Activated CD8-positive, alpha-beta memory T cell treated with anti-CD3 and anti-CD28 coated beads, Interleukin-2, amount 50 U/mL, for 24 hours (primary cell): ENCODE results near the gene CIAO3.

Source experiments
- DNase-seq: peaks from one replicate; pipeline ENCODE4 v3.0.0-alpha.2; 2020; ENCODE audit errors: extremely low read depth

Gene CIAO3

DNA sequence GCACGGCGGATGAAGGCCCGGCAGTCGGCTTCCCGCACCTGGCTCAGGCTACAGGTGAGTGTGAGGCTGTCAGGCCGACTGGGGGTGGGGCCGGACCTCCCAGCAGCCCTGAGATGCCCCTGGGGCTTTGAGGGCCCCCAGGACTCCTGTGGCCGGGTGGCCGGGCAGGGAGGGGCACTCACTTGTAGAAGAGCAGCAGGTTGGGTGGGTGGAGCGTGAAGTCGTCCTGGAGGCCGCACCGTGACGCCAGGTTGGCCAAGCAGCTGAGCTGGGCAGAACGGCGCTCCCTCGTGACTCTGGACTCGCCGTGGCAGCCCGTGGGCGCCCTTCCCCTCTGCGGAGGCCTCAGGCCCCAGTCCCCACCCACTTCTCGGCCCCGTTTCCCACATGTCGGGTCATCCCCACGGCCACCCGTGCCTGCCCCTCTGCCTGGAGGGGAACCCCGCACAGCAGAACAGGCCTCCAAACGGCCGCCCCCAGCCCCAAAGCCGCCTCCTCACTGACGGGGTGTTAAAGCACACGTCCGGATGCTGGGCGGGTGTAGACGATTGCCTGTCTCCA lies 34.5 kb upstream of the CIAO3 start:
- no peak for DNase-seq

DNA sequence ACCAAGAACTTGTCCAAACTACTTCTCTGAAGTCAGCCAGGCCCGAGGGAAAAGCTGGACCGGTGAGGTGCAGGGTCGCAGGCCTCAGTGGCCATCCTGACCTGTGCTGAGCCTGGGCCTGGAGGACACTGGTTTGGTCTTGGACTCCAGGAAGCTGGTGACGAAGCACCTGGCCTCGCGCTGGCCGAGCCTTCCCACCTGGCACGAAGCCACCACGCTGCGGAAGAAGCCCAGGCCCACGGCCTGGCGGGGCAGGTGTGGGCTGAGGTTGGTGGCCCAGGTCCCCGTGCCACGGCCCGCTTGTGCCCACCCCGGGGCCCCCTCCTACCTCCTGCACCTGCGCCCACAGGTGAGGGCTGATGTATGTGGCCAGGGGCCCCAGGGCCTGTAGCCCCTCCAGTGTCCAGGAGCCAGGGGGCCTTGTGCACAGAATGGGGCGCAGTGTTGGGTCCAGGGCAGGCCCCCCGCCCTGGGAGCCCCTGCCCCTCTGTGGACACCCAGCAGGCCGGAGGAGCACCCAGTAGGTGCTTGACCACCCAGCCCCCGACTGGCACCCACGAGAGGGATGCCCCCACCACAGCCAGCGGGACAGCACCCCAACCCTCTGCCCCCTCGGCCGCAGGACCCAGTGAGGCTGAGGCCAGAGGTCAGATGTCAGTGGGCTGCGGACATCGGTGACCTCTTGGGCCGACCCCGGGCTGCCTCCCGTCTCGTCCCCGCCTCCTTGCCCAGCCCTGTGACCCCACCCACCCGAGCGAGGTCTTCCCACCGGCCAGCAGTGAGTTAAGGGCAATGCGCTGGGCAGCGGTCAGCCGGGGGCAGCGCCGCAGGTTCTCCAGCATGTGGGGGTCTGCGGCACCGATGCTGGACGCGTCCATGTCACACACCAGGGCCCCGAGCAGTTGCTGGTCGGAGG lies 33.5 kb upstream of the CIAO3 start:
- DNase-seq, result no peak

DNA sequence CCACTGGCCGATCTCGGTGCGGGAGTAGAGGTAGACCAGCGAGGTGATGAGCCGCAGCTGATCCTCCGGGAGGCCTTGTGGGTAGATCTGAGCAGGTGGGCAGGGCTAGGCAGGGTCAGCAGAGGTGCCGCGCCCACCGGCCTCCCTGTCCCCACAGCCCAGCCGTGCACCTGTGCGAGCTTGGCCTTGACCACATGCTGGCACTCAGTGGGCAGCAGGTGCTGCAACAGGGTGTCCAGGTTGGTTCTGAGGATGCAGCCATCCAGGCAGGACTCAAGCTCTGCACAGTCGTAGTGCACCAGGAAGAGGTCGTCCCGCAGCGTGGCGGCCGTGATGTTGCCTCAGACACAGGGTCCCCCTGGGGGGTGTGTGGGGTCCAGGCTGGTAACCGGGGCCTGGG lies 32.2 kb upstream of the CIAO3 start:
- no peak for DNase-seq

DNA sequence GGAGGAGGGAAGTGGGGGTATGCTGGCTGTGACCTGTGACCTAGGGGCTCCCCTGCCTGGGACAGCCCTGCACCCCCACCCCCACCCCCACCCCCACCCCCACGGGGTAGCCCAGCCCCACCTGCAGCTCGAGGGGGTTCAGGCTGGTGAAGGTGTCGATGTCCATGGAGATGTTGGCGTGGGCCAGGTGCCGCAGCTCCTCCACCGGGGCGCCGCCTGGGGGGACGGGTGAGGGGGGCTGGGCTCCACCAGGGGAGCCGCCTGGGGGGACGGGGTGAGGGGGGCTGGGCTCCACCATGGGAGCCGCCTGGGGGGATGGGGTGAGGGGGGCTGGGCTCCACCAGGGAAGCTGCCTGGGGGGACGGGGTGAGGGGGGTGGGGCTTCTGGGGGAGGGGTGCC lies 29.6 kb upstream of the CIAO3 start:
- DNase-seq, result no peak

DNA sequence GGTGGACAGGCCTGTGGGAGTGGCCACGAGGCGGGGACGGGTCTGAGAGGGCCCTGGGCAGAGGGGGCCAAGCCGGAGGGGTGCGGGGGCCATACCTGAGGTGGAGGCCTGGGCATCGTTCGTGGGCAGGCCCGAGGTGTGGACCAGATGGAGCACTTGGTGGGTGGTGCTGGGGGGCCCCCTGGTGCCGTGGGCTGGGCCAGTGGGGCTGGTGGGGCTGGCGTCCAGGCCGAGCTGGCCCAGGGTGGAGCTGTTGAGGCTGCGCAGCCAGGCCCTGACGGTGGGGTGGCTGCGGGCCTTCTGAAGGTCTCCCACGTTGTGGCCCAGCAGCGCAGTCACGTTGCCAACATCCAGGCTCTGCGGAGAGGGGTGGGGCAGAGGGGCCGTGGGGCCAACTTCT lies 29.1 kb upstream of the CIAO3 start:
- no peak for DNase-seq

DNA sequence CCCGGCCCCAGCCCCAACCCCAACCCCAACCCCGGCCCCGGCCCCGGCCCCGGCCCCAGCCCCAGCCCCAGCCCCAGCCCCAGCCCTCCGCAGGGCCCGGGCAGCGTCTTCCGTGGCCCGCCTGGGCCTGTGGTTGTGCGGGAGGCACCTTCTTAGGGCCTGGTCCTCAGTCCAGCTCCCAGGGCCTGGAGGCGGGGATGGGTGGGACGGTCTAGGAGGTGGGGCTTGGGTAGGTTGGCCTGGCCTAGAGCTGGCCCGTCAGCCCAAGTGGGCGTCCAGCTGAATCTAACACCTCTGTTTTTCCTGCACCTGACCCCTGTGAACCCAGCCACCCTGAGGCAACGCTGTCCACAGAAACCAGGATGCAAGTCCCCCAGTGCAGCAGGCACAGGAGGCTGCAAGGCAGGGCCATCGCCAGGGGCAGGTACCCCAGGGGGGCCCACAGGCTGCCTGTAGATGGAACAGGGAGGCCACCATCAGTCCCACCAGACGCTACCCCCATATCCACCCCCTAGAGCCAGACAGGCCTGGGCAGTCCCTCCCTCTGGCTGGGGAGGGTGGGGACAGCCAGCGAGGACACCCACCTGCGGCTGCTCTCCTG lies 28.5 kb upstream of the CIAO3 start:
- no peak for DNase-seq

DNA sequence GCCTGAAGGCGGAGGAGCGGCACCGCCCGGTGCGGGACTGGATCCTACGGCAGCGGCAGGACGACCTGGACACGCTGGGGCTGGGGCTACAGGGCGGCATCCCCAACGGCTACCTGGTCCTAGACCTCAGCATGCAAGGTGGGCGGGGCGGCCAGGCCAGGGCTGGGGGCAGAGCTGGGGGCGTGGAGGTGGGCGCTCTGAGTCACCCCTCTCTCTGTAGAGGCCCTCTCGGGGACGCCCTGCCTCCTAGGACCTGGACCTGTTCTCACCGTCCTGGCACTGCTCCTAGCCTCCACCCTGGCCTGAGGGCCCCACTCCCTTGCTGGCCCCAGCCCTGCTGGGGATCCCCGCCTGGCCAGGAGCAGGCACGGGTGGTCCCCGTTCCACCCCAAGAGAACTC lies 27.6 kb upstream of the CIAO3 start:
- DNase-seq, result no peak

DNA sequence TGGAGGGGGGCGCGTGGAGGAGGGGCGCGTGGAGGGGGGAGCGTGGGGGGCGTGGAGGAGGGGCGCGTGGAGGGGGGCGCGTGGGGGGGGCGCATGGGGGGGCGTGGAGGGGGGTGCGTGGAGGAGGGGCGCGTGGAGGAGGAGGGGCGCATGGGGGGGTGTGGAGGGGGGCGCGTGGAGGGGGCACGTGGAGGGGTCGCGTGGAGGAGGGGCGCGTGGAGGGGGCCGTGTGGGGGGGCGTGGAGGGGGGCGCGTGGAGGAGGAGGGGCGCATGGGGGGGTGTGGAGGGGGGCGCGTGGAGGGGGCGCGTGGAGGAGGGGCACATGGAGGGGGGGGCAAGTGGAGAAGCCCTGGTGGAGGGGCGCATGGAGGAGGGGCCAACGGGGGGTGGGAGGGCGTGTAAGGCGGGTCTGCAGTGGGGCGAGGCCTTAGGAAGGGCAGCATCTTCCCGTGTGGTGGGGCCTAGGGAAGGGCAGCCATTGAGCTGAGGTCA lies 27.0 kb upstream of the CIAO3 start:
- no peak for DNase-seq

DNA sequence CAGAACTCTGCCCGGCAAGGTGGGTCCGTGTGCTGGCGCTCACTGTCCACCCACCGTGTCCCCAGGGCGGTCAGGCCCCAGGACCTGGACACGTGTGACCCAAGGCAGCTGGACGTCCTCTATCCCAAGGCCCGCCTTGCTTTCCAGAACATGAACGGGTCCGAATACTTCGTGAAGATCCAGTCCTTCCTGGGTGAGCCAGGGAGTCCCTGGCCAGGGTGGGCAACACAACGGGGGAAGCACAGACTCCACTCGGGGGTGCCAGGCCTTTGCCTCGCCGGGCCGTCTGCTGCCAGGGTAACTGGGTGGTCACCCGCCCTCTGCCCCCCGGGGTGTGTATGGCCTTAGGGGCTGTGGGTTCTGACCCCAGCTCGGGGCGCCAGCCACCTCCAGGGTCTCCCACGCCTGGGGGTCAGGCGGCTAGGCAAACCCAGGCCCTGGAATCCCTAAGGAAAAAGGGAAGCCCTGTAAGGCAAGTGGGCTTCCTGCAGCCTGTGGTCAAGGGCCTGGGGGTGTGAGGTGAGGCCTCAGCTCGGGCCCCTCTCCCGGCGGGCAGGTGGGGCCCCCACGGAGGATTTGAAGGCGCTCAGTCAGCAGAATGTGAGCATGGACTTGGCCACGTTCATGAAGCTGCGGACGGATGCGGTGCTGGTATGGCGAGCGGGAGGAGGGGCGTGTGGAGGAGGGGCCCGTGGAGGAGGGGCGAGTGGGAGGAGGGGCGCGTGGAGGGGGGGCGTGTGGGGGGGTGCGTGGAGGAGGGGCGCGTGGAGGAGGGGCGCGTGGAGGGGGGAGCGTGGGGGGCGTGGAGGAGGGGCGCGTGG lies 26.2 kb upstream of the CIAO3 start:
- DNase-seq, result no peak

DNA sequence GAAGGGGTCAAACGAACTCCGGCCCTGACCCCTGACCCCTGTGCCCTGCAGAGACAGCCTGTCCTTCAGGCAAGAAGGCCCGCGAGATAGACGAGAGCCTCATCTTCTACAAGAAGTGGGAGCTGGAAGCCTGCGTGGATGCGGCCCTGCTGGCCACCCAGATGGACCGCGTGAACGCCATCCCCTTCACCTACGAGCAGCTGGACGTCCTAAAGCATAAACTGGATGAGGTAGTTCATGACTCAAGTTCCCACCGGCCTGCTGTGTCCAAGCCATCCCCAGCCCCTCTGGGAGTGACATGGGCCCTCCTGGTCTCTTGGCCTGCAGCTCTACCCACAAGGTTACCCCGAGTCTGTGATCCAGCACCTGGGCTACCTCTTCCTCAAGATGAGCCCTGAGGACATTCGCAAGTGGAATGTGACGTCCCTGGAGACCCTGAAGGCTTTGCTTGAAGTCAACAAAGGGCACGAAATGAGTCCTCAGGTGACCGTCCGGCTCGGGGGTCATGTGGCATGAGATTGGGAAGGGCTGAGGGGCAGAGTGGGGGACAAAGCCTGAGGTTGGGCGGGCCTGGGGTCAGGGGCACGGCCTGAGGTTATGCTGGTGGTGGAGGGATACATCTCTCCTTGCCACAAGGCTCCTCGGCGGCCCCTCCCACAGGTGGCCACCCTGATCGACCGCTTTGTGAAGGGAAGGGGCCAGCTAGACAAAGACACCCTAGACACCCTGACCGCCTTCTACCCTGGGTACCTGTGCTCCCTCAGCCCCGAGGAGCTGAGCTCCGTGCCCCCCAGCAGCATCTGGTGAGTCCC lies 25.4 kb upstream of the CIAO3 start:
- no peak for DNase-seq

DNA sequence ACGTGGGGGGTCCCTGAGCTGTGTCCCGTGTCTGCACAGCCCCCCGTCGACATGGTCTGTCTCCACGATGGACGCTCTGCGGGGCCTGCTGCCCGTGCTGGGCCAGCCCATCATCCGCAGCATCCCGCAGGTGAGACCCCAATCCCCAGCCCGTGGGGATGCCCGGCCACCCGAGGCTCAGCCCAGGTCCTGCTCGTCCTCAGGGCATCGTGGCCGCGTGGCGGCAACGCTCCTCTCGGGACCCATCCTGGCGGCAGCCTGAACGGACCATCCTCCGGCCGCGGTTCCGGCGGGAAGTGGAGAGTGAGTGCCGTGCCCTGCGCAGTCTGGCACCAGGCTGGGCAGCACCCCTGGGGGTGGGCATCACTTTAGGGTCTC lies 24.7 kb upstream of the CIAO3 start:
- no peak for DNase-seq

DNA sequence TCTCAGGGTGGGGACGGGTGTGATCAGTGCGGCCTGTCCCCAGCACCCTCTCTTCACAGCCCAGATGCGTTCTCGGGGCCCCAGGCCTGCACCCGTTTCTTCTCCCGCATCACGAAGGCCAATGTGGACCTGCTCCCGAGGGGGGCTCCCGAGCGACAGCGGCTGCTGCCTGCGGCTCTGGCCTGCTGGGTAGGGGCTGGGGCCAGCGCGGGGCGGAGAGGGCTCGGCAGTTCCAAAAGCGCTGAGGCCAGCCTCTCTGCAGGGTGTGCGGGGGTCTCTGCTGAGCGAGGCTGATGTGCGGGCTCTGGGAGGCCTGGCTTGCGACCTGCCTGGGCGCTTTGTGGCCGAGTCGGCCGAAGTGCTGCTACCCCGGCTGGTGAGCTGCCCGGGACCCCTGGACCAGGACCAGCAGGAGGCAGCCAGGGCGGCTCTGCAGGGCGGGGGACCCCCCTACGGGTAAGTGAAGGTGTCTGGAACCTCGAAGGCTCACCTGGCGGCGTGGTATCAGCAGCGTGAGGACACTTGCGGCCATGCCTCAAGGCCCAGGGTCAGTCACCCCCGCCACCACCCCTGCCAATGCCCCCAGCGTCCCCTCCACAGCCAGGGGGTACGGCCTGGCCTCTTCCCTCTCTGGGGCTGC lies 24.2 kb upstream of the CIAO3 start:
- no peak for DNase-seq

DNA sequence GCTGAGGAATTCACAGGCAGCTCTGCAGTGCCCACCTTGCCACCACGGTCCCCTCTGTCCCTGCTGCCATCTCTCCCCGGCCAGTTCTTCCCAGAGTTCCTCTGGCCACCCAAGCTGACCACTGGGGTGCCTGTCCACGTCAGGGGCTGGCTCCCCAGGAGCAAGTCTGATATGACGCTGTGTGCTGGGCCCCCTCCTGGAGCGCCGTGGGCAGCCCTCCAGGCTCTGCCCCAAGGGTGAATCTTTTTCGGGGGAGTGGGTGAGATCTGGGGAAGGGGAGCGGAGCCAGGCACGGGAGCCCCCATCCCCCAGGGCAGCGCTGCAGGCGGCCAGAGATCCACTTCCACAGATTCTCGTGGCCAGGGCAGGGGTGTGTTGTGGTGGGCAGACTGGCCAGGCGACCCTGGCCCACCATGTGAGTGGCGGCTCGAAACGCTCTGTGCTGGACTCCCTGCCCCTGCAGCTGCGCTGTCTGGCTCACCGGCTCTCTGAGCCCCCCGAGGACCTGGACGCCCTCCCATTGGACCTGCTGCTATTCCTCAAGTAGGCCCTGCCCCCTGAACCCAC lies 23.5 kb upstream of the CIAO3 start:
- DNase-seq, result no peak

DNA sequence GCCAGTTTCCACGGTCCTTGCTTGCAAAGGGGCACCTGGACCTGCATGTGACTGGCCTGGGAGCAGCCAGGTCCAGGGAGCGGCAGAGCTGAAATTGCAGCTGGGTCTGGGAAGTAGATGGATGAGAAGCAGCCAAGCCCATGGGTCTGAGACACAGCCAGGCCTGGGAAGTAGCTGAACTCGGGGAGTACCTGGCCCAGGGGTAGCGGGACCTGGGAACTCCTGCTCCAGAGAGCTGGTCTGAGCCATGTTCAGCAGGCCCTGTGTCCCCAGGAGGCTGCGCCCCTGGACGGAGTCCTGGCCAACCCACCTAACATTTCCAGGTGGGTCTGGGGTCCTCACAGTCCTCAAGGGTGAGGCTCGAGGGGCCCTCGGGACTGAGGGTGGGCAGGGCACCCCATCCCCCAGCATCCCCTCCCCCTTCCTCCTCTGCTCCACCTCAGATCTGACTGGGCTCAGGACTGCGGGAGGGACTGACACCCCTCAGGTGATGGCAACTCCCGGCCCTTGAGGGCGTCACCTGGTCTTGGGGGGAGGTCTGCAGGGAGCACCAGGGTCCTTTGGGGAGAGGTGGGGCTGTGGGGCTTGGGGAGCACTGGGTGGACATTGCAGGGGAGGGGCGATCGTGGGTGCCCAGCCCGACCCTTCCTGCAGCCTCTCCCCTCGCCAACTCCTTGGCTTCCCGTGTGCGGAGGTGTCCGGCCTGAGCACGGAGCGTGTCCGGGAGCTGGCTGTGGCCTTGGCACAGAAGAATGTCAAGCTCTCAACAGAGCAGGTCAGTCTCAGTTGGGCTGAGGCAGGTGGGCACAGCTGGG lies 22.8 kb upstream of the CIAO3 start:
- no peak for DNase-seq

DNA sequence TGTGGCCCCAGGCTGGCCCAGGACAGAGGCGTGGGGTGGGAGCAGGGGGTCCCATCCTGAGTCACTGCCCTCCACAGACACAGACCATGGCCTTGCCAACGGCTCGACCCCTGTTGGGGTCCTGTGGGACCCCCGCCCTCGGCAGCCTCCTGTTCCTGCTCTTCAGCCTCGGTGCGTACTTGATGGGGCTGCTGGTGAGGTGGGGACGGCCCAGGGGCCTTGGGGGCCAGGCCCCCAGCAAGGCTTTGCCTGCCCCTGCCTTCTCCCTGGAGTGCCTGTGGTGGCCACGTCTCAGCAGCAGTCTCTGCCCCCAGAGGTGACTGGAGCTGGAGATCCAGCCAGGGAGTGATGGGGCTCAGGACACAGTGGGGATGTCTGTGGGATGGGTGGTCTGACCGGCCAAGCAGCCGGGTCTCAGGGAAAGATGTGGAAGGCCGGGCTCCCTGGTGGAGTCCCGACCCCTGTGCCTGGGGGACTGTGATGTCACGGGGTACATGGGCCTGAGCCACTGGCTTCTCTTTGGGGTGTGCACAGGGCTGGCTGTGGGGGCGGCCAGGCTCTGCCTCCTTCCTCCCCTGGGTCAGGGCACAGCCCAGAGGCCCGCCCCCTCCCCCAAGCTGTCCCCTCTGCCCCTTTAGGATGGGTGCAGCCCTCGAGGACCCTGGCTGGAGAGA lies 21.9 kb upstream of the CIAO3 start:
- DNase-seq, result no peak

DNA sequence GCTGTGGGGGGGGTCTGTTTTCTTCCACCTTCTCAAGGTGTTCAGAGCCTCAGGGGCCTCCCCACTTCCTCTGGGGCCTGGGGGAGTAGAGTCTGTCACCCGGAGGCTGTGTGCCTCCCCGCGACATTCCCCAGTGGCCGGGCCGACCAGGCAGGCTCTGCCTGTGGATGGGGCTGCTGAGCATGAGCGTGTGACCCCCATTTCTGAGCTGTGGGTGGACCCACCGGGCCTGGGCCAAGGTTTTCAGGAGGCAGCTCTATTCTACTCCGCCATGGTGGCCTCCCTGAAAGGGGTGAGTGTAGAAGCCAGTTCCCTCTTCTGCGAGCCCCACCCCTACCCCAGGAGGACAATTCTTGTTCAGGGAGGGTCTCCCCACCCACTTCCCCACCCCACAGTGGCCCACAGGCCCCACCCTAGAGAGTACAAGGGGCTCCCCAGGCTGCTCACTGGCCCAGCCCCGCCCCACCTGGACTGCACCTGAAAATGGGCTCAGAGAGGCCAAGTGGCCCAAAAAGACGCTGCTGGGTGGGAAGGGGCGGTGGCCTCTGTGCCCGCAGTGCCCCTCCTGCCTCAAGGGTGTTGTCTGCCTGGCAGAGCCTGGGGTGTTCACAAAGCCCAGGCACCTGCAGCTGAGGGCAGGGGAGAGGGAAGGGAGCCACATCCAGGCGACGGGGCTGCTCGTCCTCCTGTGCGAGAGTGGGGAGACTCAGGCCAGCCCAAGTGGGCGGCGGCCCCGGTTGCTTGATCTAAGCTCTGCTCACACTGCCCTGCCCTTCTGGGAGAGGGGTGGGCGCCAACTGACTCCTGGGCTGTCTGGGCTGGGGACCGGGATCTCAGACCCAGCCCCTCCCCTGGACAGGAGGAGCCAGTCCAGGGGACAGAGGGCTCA lies 21.1 kb upstream of the CIAO3 start:
- no peak for DNase-seq

DNA sequence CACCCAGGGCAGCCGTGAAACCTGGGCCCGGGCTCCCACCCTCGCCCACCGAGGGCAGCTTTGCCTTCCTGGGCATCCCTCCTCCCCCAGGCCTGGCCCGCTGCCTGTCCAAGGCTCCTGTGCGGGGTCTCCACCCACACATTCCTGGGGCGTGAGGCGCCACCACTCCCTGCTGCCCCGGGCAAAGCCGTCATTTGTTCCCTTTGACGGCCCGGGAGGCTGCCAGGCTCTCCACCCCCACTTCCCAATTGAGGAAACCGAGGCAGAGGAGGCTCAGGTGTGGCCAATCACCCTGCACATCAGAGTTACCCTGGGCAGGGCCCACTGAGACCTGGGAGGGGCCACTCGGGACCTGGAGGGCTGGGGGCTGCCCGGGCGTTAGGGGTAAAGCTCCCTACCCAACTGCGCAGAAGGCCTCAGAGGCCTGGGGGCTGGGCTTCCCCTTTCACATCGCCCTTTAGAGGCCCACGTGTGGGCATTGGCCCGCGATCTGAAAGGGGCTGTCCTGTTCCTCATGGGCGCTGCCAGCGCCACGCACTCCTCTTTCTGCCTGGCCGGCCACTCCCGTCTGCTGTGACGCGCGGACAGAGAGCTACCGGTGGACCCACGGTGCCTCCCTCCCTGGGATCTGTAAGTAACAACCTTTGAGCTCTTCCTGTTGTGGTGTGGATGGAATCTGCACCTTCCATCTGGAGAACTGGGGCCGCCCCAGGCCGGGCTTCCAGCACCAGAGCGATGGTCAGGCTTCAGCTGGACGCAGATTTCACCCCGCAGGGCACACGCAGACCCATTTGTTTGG lies 19.9 kb upstream of the CIAO3 start, which contains the start of gene MSLN:
Gene MSLN (plus strand): TSS at position 190 of the 799 bp plus-strand sequence. CDS start 1,947 bp downstream, outside the sequence.
- no peak for DNase-seq
